Measurements from ENCODE around the gene ANGPTL5. TPM values are rescaled to one million over a fixed set of nuclear protein-coding genes. Genes with fewer than 3 reads are reported as not detected.

Gene ANGPTL5
- total RNA-seq, 4 donors from 2014 or later: 0.24 TPM; not detected in 3

DNA sequence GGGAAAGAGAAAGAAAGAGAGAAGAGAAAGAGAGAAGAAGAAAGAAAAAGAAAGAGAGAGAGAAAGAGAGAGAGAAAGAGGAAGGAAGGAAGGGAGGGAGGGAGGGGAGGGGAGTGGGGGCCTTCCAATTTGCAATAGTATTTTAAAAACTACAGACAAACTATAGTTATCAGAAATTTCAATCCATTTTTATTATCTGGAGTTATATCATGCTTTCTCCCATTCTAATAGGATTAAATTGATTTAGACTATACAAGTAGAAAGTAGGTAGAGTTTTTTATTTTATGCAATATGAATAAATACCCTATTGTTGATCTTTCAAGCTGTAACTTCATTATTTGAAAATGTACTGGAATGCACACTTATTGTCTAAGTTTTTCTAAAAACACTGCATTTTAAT, 71.7 kb downstream of the ANGPTL5 start:
- Histone ChIP-seq H3K36me3 (no peaks in the 10 kb centered on the region), H3K27me3 (no peaks in the 10 kb centered on the region), H3K9me3 (no peaks in the 10 kb centered on the region), H3K4me3 (no peak overlapping the region), H3K4me1 (no peaks in the 10 kb centered on the region), H3K27ac (no peak overlapping the region)
- no peak for DNase-seq
- intact Hi-C loops (cut with DNase I; ENCODE audit: low total_unique reads): no loop called here
- TF ChIP-seq, protein P1, sequence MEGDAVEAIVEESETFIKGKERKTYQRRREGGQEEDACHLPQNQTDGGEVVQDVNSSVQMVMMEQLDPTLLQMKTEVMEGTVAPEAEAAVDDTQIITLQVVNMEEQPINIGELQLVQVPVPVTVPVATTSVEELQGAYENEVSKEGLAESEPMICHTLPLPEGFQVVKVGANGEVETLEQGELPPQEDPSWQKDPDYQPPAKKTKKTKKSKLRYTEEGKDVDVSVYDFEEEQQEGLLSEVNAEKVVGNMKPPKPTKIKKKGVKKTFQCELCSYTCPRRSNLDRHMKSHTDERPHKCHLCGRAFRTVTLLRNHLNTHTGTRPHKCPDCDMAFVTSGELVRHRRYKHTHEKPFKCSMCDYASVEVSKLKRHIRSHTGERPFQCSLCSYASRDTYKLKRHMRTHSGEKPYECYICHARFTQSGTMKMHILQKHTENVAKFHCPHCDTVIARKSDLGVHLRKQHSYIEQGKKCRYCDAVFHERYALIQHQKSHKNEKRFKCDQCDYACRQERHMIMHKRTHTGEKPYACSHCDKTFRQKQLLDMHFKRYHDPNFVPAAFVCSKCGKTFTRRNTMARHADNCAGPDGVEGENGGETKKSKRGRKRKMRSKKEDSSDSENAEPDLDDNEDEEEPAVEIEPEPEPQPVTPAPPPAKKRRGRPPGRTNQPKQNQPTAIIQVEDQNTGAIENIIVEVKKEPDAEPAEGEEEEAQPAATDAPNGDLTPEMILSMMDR (IDR thresholded peaks at IDR 0.05): no peak

DNA sequence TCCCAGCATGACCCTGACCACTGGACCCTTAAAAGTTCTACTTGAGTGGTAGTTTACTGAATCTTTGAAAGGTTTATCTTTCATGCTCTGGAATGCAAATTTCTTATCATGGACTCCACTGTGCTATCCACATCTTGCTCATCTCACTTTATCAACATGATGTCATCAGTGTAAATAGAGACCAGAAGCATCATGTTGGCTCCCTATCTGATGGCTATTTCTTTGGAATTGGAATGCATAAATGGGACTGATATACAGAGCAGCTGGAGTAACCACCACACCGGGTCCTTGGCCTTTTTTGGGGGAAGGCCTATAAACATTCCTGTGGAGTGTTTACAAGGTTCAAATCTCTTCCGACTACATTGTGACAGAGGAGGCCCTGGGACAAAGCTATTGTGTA, 75.6 kb downstream of the ANGPTL5 start:
- no peaks in the 10 kb centered on the region for H3K9me3 ChIP-seq

More for the DNA sequence above, 75.6 kb downstream of the ANGPTL5 start:
- TF ChIP-seq, protein P1 (IDR thresholded peaks at IDR 0.05): no peak
- no peak for TF ChIP-seq POLR2A (IDR thresholded peaks at IDR 0.05)
- no peak overlapping the region for H3K4me3 ChIP-seq
- no peak for DNase-seq
- no peaks in the 10 kb centered on the region for H3K36me3 ChIP-seq
- no peak overlapping the region for H3K27ac ChIP-seq
- no peaks in the 10 kb centered on the region for H3K4me1 ChIP-seq
- intact Hi-C loops (cut with DNase I; ENCODE audit: low total_unique reads): no loop called here
- H3K27me3 ChIP-seq: no peaks in the 10 kb centered on the region

Other genes starting within 250 kb of the ANGPTL5 start
- gene CEP126, start 1.5 kb downstream of the ANGPTL5 start, total RNA-seq: 1 to 10 TPM; 4.7 to 9.2 (median 7.1) TPM
- 1 to 10 TPM in 3 of 4 donors, under 1 TPM in 1; 0.26 to 8.4 (median 4.3) TPM for gene CFAP300, start 130.9 kb upstream of the ANGPTL5 start, total RNA-seq
- gene YAP1, start 193.9 kb upstream of the ANGPTL5 start, total RNA-seq: 100 to 1,000 TPM; 168 to 230 (median 194) TPM

All from uterus (tissue), 4 donors.